CD14-positive monocyte (primary cell): Measurements from ENCODE around the gene KDM3A. TPM values are rescaled to one million over a fixed set of nuclear protein-coding genes. Genes with fewer than 3 reads are reported as not detected.
A peak's percentile ranks its signal among the peaks of the same experiment; 100 is the strongest.

Experiments
- DNase-seq, 3 donors: peaks; one replicate each; pipeline ENCODE4 v3.0.0-alpha.2; 2011 to 2022
- H2AFZ ChIP-seq: 2 replicates; pipeline ENCODE4 v1.6.0; 2012; ENCODE audit warnings: mild to moderate bottlenecking, low read depth, low read length, inconsistent platforms; ENCODE audit not compliant: insufficient read depth, poor library complexity, severe bottlenecking
- H3K27ac ChIP-seq, 2 donors: 1 replicate in 1 of 2; 2 replicates in 1 of 2; pipeline ENCODE4 v1.5.1; 2012 to 2013; ENCODE audit warnings: low read length in 2 of 2, control low read depth in 1 of 2, inconsistent platforms in 1 of 2, low read depth in 1 of 2, mild to moderate bottlenecking in 1 of 2
- H3K27me3 ChIP-seq, 2 donors: one replicate each; pipeline versions ENCODE4 v1.6.0 to v1.6.1; 2011 to 2013; ENCODE audit warnings: low read length in 2 of 2; ENCODE audit not compliant: control insufficient read depth in 2 of 2, insufficient read depth in 2 of 2
- H3K36me3 ChIP-seq, 2 donors: replicated peaks in 1 of 2; 1 replicate in 1 of 2; 2 replicates in 1 of 2; pipeline versions ENCODE4 v1.5.1 to v1.6.1; 2012 to 2013; ENCODE audit warnings: low read length in 2 of 2, control low read depth in 1 of 2, inconsistent platforms in 1 of 2, mild to moderate bottlenecking in 1 of 2; ENCODE audit not compliant: insufficient read depth in 2 of 2, control insufficient read depth in 1 of 2
- H3K4me1 ChIP-seq, 2 donors: 1 replicate in 1 of 2; 2 replicates in 1 of 2; pipeline versions ENCODE4 v1.5.1 to v1.6.1; 2012 to 2013; ENCODE audit warnings: low read length in 2 of 2, control low read depth in 1 of 2, inconsistent platforms in 1 of 2, mild to moderate bottlenecking in 1 of 2, moderate library complexity in 1 of 2; ENCODE audit not compliant: insufficient read depth in 2 of 2, control insufficient read depth in 1 of 2
- H3K4me2 ChIP-seq: replicated peaks from 2 replicates; pipeline ENCODE3; 2012; ENCODE audit warnings: low read length, moderate library complexity, mild to moderate bottlenecking; ENCODE audit not compliant: poor library complexity, severe bottlenecking; ENCODE audit errors: extremely low read depth
- H3K4me3 ChIP-seq, 3 experiments: fragments of 200-600 bp in 1 of 3; sonication (generic) in 1 of 3; replicated peaks in 1 of 3; 1 replicate in 2 of 3; 2 replicates in 1 of 3; pipeline ENCODE4 v1.5.1; 2011 to 2013; ENCODE audit warnings: low read length in 3 of 3, mild to moderate bottlenecking in 3 of 3, control low read depth in 2 of 3, low read depth in 2 of 3, inconsistent platforms in 1 of 3, moderate library complexity in 1 of 3
- H3K79me2 ChIP-seq: 2 replicates; pipeline ENCODE4 v1.6.0; 2012; ENCODE audit warnings: mild to moderate bottlenecking, control low read depth, inconsistent platforms, low read length, moderate library complexity; ENCODE audit not compliant: insufficient read depth
- H3K9ac ChIP-seq: 2 replicates; pipeline ENCODE4 v1.6.0; 2017; ENCODE audit warnings: low read length, mild to moderate bottlenecking; ENCODE audit not compliant: insufficient read depth, poor library complexity, severe bottlenecking
- H3K9me3 ChIP-seq, 2 donors: replicated peaks in 1 of 2; 1 replicate in 1 of 2; 2 replicates in 1 of 2; pipeline versions ENCODE4 v1.5.1 to v1.6.1; 2012 to 2013; ENCODE audit warnings: low read length in 2 of 2, control low read depth in 1 of 2; ENCODE audit not compliant: control insufficient read depth in 1 of 2, insufficient read depth in 1 of 2
- H4K20me1 ChIP-seq: 2 replicates; pipeline ENCODE4 v1.6.0; 2012; ENCODE audit warnings: mild to moderate bottlenecking, low read length, control low read depth, moderate library complexity; ENCODE audit not compliant: insufficient read depth
- H3K27ac Mint-ChIP-seq, 7 donors: one replicate each; pipeline ENCODE4 v1.8.0; 2020; ENCODE audit warnings: mild to moderate bottlenecking in 7 of 7, mixed read lengths in 7 of 7, moderate library complexity in 6 of 7, inconsistent platforms in 2 of 7
- H3K27me3 Mint-ChIP-seq, 3 donors: one replicate each; pipeline ENCODE4 v1.8.0; 2021 to 2022; ENCODE audit warnings: low read depth in 3 of 3, mild to moderate bottlenecking in 3 of 3, mixed read lengths in 3 of 3, moderate library complexity in 3 of 3, inconsistent platforms in 1 of 3
- H3K36me3 Mint-ChIP-seq, 2 donors: one replicate each; pipeline ENCODE4 v1.8.0; 2020; ENCODE audit warnings: mixed read lengths in 2 of 2, inconsistent platforms in 1 of 2, mild to moderate bottlenecking in 1 of 2
- H3K4me1 Mint-ChIP-seq: one replicate; pipeline ENCODE4 v1.8.0; 2020; ENCODE audit warnings: mild to moderate bottlenecking, mixed read lengths
- H3K4me3 Mint-ChIP-seq, 2 donors: one replicate each; pipeline ENCODE4 v1.8.0; 2020; ENCODE audit warnings: mild to moderate bottlenecking in 2 of 2, mixed read lengths in 2 of 2, moderate library complexity in 1 of 2
- H3K9me3 Mint-ChIP-seq, 7 donors: one replicate each; pipeline ENCODE4 v1.8.0; 2020 to 2022; ENCODE audit warnings: mixed read lengths in 7 of 7, mild to moderate bottlenecking in 6 of 7, moderate library complexity in 6 of 7, inconsistent platforms in 2 of 7
- CTCF ChIP-seq: fragments of 200-600 bp; IDR thresholded peaks from one replicate; pipeline ENCODE4 v1.8.0; 2022; ENCODE audit warnings: antibody characterized with exemption, mild to moderate bottlenecking
- WGBS: methylation state at CpG from one replicate; pipeline ENCODE4 v1.1.5; 2013; ENCODE audit warnings: missing lambda C conversion rate; ENCODE audit not compliant: insufficient coverage; 5-methylcytosine and 5-hydroxymethylcytosine counted together
- intact Hi-C, 2 donors: fragments of 100-400 bp; cut with micrococcal nuclease; formaldehyde crosslinking; loops; one replicate each; pipeline versions ENCODE4 v1.15.0 to v1.15.1; 2023
- polyA plus RNA-seq, 3 donors: library from polyadenylated mRNA; depleted of rRNA in 1 of 3; unstranded in 2 of 3; stranded (reverse) in 1 of 3; fragments of 300-500 nt in 2 of 3; fragments of >200 nt in 1 of 3; fragmentation: Illumina TruSeq in 2 of 3; gene quantifications; 1 replicate in 2 of 3; 2 replicates in 1 of 3; pipeline ENCODE4 v1.2.3, GENCODE V29; 2012 to 2021

Gene KDM3A
- polyA plus RNA-seq, 3 donors: 3.3 to 21.2 (median 7.4) TPM

DNA sequence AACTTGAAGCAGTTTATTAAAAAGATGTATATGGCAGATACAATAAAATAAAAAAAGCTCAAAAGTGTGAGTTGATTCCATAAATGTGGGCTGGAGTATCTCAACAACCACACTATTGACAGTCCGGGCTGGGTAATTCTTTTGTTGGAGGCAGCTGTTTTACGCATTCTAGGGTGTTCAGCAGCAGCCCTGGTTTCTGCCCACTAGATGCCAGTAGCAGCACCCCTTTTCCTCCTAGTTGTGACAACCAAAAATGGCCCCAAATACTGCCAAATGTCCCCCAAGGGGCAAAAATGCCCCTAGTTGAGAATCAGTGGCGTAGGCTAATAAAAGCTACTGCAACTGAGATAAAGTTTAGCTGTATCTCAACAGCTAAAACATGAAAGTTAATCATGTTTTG is 77.3 kb downstream of the KDM3A start:
- peaks cover 0 to 10% (median 0%) of the 10 kb centered on the region in 7 donors for H3K9me3 Mint-ChIP-seq
- no peaks in the 10 kb centered on the region for H3K27me3 Mint-ChIP-seq
- H3K4me3 Mint-ChIP-seq: no peak overlapping the region
- peaks cover 20 to 46% of the 10 kb centered on the region in 2 donors for H3K36me3 ChIP-seq
- H3K27ac Mint-ChIP-seq: peak overlapping the region in 1 of 7 donors; percentile 20
- intact Hi-C loops: no loop called here
- H3K9me3 ChIP-seq: peaks cover 11 to 24% of the 10 kb centered on the region in 2 donors
- no peaks in the 10 kb centered on the region for H3K4me1 Mint-ChIP-seq
- WGBS: no CpG with 5 or more reads among the region's 3 CpGs
- peaks cover 17% of the 10 kb centered on the region for H4K20me1 ChIP-seq
- H3K27me3 ChIP-seq: no peaks in the 10 kb centered on the region
- H3K27ac ChIP-seq: no peak overlapping the region
- peaks cover 18% of the 10 kb centered on the region for H3K79me2 ChIP-seq
- TF ChIP-seq CTCF: peak; percentile 54
- no peak overlapping the region for H3K4me2 ChIP-seq
- H3K4me1 ChIP-seq: no peaks in the 10 kb centered on the region
- DNase-seq: peak; percentile 3 to 10 (median 5)
- no peak overlapping the region for H2AFZ ChIP-seq
- no peak overlapping the region for H3K9ac ChIP-seq
- H3K4me3 ChIP-seq: no peak overlapping the region
- peaks cover 7 to 26% of the 10 kb centered on the region in 2 donors for H3K36me3 Mint-ChIP-seq

DNA sequence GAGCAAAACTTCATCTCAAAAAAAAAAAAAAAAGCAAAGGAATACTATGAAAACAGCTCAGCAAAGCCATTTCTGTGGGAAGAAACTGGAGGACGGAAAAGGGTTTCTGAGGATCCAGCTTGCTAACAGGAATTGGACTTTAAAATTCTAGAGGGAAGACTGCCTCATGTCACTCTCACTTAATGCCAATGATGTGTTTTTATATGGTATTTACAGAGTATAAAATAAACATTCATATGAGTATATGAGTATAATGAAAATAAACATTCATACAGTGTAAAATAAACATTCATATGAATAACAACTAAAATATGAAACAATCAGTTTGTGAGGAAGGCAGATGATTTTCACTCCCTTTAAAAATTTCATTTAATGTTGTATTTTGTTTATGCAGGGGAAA is 78.2 kb downstream of the KDM3A start:
- no peak overlapping the region for H3K9ac ChIP-seq
- H3K27me3 Mint-ChIP-seq: no peaks in the 10 kb centered on the region
- H3K36me3 Mint-ChIP-seq: peaks cover 7 to 26% of the 10 kb centered on the region in 2 donors
- WGBS: no CpG with 5 or more reads among the region's 1 CpG
- peaks cover 13% of the 10 kb centered on the region for H3K79me2 ChIP-seq
- H2AFZ ChIP-seq: no peak overlapping the region
- intact Hi-C loops: no loop called here
- peaks cover 8% of the 10 kb centered on the region for H4K20me1 ChIP-seq
- H3K36me3 ChIP-seq: peaks cover 25 to 45% of the 10 kb centered on the region in 2 donors
- H3K4me3 Mint-ChIP-seq: no peak overlapping the region
- no peak for DNase-seq
- H3K27ac Mint-ChIP-seq: no peak overlapping the region
- peaks cover 0 to 10% (median 0%) of the 10 kb centered on the region in 7 donors for H3K9me3 Mint-ChIP-seq
- H3K4me1 Mint-ChIP-seq: no peaks in the 10 kb centered on the region
- H3K4me2 ChIP-seq: no peak overlapping the region
- no peak overlapping the region for H3K27ac ChIP-seq
- TF ChIP-seq CTCF: no peak
- no peaks in the 10 kb centered on the region for H3K27me3 ChIP-seq
- H3K4me1 ChIP-seq: no peaks in the 10 kb centered on the region
- peaks cover 11 to 24% of the 10 kb centered on the region in 2 donors for H3K9me3 ChIP-seq
- H3K4me3 ChIP-seq: no peak overlapping the region
